Osteocyte (in vitro differentiated cells): ENCODE data around the gene ABHD5. TPM values are rescaled to one million over a fixed set of nuclear protein-coding genes. Genes with fewer than 3 reads are reported as not detected.

Source experiments
- DNase-seq: peaks from one replicate; pipeline ENCODE4 v3.0.0; 2021; ENCODE audit warnings: mixed read lengths; ENCODE audit not compliant: unreplicated experiment; ENCODE audit errors: extremely low spot score
- H3K27ac Mint-ChIP-seq: one replicate; pipeline ENCODE4 v1.8.0; 2021; ENCODE audit warnings: mild to moderate bottlenecking, mixed read lengths; ENCODE audit not compliant: unreplicated experiment
- H3K27me3 Mint-ChIP-seq: one replicate; pipeline ENCODE4 v1.8.0; 2021; ENCODE audit warnings: mixed read lengths; ENCODE audit not compliant: unreplicated experiment
- H3K36me3 Mint-ChIP-seq: one replicate; pipeline ENCODE4 v1.8.0; 2021; ENCODE audit warnings: mixed read lengths; ENCODE audit not compliant: unreplicated experiment
- H3K4me1 Mint-ChIP-seq: one replicate; pipeline ENCODE4 v1.8.0; 2021; ENCODE audit warnings: mixed read lengths; ENCODE audit not compliant: unreplicated experiment
- H3K4me3 Mint-ChIP-seq: one replicate; pipeline ENCODE4 v1.8.0; 2021; ENCODE audit warnings: mild to moderate bottlenecking, moderate library complexity, mixed read lengths; ENCODE audit not compliant: unreplicated experiment
- H3K9me3 Mint-ChIP-seq: one replicate; pipeline ENCODE4 v1.8.0; 2021; ENCODE audit warnings: mixed read lengths; ENCODE audit not compliant: unreplicated experiment
- total RNA-seq: library from RNA; stranded (reverse); gene quantifications from 2 replicates; pipeline ENCODE4 v1.2.1, GENCODE V29; 2021
- TF ChIP-seq, protein P1 (sequence below): fragments of 200-600 bp; sonication (generic); IDR thresholded peaks from 2 replicates; pipeline ENCODE4 v1.5.0; 2021; ENCODE audit warnings: antibody characterized with exemption, mild to moderate bottlenecking, moderate library complexity

ABHD5 gene
- total RNA-seq, 1 donor from 2014 or later: 10.2 TPM

DNA sequence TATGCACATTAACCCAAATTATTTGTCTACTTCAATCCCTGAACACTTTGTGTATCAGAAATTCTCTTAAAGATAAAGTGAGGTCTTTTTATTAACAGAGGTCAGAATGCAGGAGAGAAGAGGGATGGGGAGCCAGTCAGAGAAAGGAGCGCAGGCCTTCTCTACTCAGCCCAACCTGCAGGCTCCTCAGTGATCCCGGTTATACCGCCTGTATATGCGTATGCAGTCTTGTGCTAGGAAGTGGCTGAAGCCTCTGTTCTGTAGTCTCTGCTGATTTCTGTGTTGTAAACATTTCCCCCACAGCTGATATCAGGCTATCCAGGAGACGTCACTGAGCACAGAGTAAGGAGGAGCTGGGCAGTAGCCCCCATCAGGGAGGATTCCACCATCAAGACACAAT, 57.9 kb downstream of the ABHD5 start:
- Mint-ChIP-seq H3K9me3 (peaks cover 9% of the 10 kb centered on the region), H3K27me3 (no peaks in the 10 kb centered on the region), H3K4me1 (peaks cover 13% of the 10 kb centered on the region), H3K27ac (no peak overlapping the region), H3K36me3 (no peaks in the 10 kb centered on the region), H3K4me3 (no peak overlapping the region)
- DNase-seq: no peak
- TF ChIP-seq, protein P1, sequence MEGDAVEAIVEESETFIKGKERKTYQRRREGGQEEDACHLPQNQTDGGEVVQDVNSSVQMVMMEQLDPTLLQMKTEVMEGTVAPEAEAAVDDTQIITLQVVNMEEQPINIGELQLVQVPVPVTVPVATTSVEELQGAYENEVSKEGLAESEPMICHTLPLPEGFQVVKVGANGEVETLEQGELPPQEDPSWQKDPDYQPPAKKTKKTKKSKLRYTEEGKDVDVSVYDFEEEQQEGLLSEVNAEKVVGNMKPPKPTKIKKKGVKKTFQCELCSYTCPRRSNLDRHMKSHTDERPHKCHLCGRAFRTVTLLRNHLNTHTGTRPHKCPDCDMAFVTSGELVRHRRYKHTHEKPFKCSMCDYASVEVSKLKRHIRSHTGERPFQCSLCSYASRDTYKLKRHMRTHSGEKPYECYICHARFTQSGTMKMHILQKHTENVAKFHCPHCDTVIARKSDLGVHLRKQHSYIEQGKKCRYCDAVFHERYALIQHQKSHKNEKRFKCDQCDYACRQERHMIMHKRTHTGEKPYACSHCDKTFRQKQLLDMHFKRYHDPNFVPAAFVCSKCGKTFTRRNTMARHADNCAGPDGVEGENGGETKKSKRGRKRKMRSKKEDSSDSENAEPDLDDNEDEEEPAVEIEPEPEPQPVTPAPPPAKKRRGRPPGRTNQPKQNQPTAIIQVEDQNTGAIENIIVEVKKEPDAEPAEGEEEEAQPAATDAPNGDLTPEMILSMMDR: no peak

DNA sequence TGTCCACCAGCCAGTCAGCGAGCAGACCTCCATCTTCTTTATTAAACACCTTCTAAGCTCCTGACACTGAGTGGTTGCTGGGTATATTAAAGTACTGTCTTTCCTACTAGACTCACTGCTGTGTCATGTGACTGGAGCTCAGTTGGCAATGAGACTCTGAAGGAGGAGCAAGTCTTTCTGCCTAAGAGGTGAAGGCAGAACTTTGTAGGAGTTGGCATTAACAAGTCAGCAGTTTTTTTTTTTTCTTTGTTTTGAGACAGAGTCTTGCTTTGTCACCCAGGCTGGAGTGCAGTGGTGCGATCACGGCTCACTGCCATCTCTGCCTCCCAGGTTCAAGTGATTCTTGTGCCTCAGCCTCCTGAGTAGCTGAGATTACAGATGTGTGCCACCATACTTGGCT, 62.2 kb downstream of the ABHD5 start:
- no peak for DNase-seq
- Mint-ChIP-seq H3K36me3 (no peaks in the 10 kb centered on the region), H3K27me3 (no peaks in the 10 kb centered on the region), H3K4me3 (no peak overlapping the region), H3K9me3 (no peaks in the 10 kb centered on the region), H3K27ac (no peak overlapping the region), H3K4me1 (peaks cover 20% of the 10 kb centered on the region)
- TF ChIP-seq, protein P1: no peak

DNA sequence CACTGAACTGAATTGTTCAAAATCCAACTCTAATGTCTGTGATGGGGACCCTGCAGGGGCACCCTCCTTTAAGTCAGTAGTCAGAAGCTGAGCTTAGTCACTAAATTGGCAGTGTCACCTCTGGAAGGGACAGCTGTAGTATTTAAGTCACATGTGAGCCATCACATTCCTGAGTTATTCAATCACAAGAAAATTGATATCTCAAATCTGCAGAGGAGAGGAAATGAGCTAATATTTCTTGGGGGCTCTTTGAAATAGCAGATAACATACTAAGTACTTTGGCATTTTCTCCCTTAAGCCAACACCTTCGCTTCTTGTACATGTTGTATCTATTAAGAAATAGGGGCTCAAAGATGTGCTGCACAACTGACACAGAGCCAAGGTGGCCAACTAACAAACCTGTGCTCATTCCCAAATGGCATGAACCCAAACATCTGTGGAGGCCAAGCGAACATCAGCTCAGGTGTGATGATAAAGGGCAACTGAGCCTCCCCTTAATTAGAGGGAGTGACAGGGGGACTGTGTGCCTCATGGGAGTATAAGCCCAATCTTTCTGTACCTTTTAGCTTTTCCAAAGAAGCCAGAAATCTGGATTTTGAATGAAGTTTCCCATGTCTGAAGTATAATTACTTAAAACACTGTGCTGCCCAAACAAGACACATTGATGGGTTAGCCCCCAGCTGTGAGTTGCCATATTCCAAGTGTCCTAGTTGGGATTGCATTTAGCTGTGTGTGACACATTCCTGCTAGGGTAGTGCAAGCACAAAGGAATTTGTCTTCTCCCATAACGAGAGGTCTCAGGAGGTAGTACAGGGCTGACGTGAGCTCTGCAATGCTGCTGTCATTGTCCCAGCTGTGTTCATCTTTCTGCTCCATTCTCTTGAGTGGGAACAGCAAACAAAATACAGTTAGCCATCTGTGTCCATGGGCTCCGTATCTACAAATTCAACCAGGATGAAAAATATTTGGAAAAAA, 63.3 kb downstream of the ABHD5 start:
- H3K4me1 Mint-ChIP-seq: peaks cover 17% of the 10 kb centered on the region
- TF ChIP-seq, protein P1: no peak
- no peaks in the 10 kb centered on the region for H3K9me3 Mint-ChIP-seq
- no peaks in the 10 kb centered on the region for H3K27me3 Mint-ChIP-seq
- H3K36me3 Mint-ChIP-seq: no peaks in the 10 kb centered on the region
- no peak overlapping the region for H3K27ac Mint-ChIP-seq
- no peak for DNase-seq
- H3K4me3 Mint-ChIP-seq: no peak overlapping the region

DNA sequence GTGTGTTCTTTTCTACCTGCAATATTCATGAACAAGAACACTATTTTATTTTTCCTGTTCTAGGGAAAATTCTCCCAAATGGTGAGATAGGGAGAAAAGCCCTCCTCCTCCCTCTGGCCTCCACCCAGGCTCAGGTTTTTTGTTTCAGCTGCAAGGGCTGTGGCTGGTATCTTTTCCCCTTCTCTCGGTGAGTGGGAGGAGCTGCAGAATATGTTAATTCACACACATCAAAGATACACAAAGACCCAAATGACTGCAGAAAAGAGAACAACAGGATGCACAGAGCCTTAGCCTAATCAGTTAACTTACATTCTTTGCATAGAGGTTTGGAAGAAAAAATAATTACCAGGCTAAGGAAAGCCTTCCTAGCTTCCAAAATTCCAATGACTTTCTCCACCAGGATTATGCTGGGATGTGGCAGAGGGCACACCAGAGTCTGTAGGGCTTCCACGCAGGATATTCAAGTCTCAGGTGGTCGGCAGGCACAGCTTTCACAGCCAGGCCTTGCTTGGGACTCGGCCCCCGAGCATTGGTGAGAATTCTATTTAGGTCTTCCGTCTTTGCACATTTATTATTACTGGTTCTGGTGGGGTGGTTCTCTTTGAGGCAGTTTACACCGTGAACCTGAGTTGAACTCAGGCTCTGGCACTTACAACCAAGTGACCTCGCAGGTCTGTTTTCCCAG, 64.9 kb downstream of the ABHD5 start:
- Mint-ChIP-seq H3K27ac (no peak overlapping the region), H3K4me1 (peaks cover 24% of the 10 kb centered on the region), H3K36me3 (no peaks in the 10 kb centered on the region), H3K9me3 (no peaks in the 10 kb centered on the region), H3K4me3 (no peak overlapping the region), H3K27me3 (no peaks in the 10 kb centered on the region)
- no peak for DNase-seq
- TF ChIP-seq, protein P1: no peak
